Right lobe of liver (tissue), 6 donors: ENCODE measurements around the gene SLC22A23. TPM values are rescaled to one million over a fixed set of nuclear protein-coding genes. Genes with fewer than 3 reads are reported as not detected.

Source experiments
- ATAC-seq, 4 donors: fragments of 200-7000 bp; cut with Tn5 transposase; one replicate each; pipeline ENCODE4 v1.9.1; 2020; ENCODE audit warnings: mild to moderate bottlenecking in 4 of 4, moderate library complexity in 4 of 4
- DNase-seq, 3 donors: peaks; one replicate each; pipeline ENCODE4 v3.0.0-alpha.2; 2020
- H3K27ac ChIP-seq, 3 donors: fragments of 200-600 bp; one replicate each; pipeline ENCODE4 v1.8.0; 2022
- H3K27me3 ChIP-seq, 2 donors: fragments of 200-600 bp; one replicate each; pipeline ENCODE4 v1.8.0; 2022
- H3K36me3 ChIP-seq, 4 donors: fragments of 200-600 bp; sonication (generic) in 1 of 4; one replicate each; pipeline versions ENCODE4 v1.5.1 to v1.8.0; 2017 to 2022; ENCODE audit warnings: control low read depth in 1 of 4
- H3K4me1 ChIP-seq, 4 donors: fragments of 200-600 bp; sonication (generic) in 1 of 4; one replicate each; pipeline versions ENCODE4 v1.5.1 to v1.8.0; 2017 to 2022; ENCODE audit warnings: control low read depth in 1 of 4
- H3K4me3 ChIP-seq, 3 donors: fragments of 200-600 bp; one replicate each; pipeline ENCODE4 v1.8.0; 2022
- H3K9me3 ChIP-seq, 4 donors: fragments of 200-600 bp; sonication (generic) in 1 of 4; one replicate each; pipeline versions ENCODE4 v1.5.1 to v1.8.0; 2017 to 2022; ENCODE audit warnings: control low read depth in 1 of 4
- POLR2A ChIP-seq: fragments of 450-650 bp; IDR thresholded peaks from one replicate; pipeline ENCODE4 v1.6.1; 2017; ENCODE audit warnings: antibody characterized with exemption, mild to moderate bottlenecking
- WGBS: methylation state at CpG from one replicate; pipeline ENCODE4 v1.1.6; 2018; ENCODE audit warnings: low coverage, low lambda C conversion rate; ENCODE audit not compliant: insufficient coverage; ENCODE audit errors: missing lambda C conversion rate; 5-methylcytosine and 5-hydroxymethylcytosine counted together
- intact Hi-C, 2 donors: fragments of 100-400 bp; cut with DNase I; formaldehyde crosslinking; loops; one replicate each; pipeline versions ENCODE4 v1.11.2 to v1.14.1; 2022
- total RNA-seq, 6 experiments: library from RNA; depleted of rRNA in 2 of 6; stranded (reverse); fragments of >200 nt in 2 of 6; fragmentation: NEBNext Ultra II Directional in 3 of 6; extraction: Animal tissue kit (Norgen Biotek cat#: 25700) in 3 of 6; gene quantifications; one replicate each; pipeline versions ENCODE4 v1.1.0 to v1.2.4, GENCODE V29; 2016 to 2023
- TF ChIP-seq, protein P1 (sequence below), 4 donors: fragments of 200-600 bp in 3 of 4; fragments of 450-650 bp in 1 of 4; IDR thresholded peaks; one replicate each; pipeline versions ENCODE4 v1.5.1 to v1.8.0; 2016 to 2022; ENCODE audit warnings: antibody characterized with exemption in 4 of 4, mild to moderate bottlenecking in 2 of 4
- donor health status: DM: no; HTN: yes; CAD: no.
- donor health status: DM: no; HTN: no; CAD: no.
- donor health status: DM: no; HTN: no; CAD: no.
- donor health status: DM: no; HTN: yes; CAD: no.
- donor health status: DM: no; HTN: yes; CAD: no.

The SLC22A23 gene
- total RNA-seq, 6 experiments from 2014 or later, result 11.7 to 27.6 (median 16.3) TPM

DNA sequence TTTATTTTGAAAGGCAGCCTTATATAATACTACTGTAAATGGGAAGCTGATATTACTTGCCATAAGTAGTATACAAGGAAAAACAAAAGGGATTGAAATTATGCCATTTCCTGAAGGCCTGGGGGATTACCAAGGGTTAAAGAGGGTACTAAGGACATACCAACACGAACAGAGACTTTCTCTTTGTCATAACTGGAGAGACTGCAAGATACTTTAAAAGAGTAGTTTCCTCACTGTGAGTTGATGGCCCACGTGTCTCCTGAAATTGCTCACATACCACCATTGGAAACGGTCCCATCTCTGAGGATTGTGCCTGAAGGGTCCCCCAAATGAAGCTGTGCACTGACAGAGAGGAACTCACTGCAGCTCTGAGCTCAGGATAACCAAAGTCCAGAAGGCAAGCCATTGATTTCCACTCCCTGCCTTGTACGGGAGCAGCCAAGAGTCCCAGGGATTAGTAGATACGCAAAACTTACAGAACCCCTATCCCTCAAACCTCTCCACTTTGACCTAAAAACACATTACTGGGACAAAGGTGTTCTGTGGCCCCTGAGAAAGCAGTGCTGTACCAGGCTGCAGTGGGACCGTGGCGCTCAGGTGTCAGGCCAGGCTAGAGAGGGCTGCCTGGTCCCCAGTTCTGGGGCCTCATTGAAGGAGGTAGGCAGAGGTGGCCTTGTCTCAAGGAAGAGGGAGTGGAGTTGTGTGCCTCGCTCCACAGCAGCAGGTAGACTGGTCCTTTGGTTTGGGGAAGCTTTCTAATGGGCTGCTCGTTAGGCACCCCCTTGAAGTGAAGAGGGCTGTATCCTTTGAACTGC is 182.9 kb downstream of the SLC22A23 start:
- Histone ChIP-seq H3K4me1 (no peaks in the 10 kb centered on the region), H3K36me3 (peaks cover 0 to 46% (median 13%) of the 10 kb centered on the region in 4 donors), H3K4me3 (no peak overlapping the region), H3K27me3 (no peaks in the 10 kb centered on the region), H3K9me3 (no peaks in the 10 kb centered on the region), H3K27ac (no peak overlapping the region)
- TF ChIP-seq, protein P1, sequence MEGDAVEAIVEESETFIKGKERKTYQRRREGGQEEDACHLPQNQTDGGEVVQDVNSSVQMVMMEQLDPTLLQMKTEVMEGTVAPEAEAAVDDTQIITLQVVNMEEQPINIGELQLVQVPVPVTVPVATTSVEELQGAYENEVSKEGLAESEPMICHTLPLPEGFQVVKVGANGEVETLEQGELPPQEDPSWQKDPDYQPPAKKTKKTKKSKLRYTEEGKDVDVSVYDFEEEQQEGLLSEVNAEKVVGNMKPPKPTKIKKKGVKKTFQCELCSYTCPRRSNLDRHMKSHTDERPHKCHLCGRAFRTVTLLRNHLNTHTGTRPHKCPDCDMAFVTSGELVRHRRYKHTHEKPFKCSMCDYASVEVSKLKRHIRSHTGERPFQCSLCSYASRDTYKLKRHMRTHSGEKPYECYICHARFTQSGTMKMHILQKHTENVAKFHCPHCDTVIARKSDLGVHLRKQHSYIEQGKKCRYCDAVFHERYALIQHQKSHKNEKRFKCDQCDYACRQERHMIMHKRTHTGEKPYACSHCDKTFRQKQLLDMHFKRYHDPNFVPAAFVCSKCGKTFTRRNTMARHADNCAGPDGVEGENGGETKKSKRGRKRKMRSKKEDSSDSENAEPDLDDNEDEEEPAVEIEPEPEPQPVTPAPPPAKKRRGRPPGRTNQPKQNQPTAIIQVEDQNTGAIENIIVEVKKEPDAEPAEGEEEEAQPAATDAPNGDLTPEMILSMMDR (IDR thresholded peaks at IDR 0.05), result no peak
- TF ChIP-seq POLR2A, result no peak
- 37% methylated on average over 5 of the region's 9 CpGs for WGBS
- ATAC-seq, result peak in 1 of 4 donors; percentile 38
- intact Hi-C loops, result no loop called here
- no peak for DNase-seq

DNA sequence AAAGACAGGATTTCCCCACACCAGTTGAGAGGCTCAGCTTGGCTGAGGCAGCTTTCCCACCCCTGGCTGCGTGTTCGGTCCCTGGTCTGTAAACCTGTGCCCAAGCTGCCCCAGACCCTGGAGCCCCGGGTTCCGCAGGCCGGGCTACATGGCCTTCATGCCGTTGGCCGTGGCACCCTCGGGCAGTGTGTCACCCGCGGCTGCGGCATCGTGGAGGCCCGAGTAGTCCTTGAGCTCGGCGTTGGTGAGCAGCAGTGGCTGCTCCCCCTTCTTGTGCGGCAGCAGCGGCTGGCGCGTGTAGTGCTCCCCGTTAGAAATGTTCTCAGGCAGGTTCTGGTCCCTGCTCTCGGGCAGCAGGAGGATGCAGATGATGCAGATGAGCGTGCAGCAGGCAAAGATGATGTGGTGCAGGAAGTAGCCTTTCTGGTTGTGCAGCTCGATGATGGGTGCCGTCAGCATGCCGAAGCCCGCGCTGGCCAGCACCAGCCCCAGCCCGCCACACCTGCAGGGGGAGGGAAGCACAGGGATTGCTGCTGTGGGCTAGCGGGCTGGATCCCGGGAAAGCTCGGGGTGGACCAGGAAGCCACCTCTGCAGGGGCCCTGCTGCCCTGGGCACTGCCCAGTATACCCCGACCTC is 183.8 kb downstream of the SLC22A23 start:
- Histone ChIP-seq H3K27me3 (no peaks in the 10 kb centered on the region), H3K4me1 (no peaks in the 10 kb centered on the region), H3K9me3 (no peaks in the 10 kb centered on the region), H3K36me3 (peaks cover 0 to 40% (median 13%) of the 10 kb centered on the region in 4 donors), H3K27ac (no peak overlapping the region), H3K4me3 (no peak overlapping the region)
- DNase-seq, result no peak
- TF ChIP-seq, protein P1 (IDR thresholded peaks at IDR 0.05), result no peak
- TF ChIP-seq POLR2A, result no peak
- 89% methylated on average over 17 of the region's 32 CpGs for WGBS
- no peak for ATAC-seq
- intact Hi-C loops, result no loop called here

DNA sequence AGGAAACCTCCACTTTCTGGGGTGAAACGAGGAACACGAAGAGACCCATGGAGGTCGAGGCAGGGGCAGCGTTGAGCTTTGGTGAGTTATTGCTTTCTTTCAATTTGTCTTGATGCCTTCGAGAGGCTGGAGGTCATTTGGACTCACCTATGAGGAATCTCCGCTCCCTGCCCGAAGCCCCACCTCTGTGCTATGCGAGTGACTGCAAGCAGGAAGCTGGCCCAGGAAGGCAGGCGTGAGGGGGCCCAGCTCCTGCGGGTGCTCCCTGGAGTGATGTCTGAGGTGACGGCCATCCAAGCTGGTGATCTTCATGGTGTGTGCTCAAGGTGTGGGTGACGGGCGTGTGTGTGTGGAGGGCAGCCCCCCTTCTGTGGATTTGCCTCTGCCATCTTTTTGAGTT is 185.1 kb downstream of the SLC22A23 start:
- WGBS, result 93% methylated on average over 5 of the region's 13 CpGs

DNA sequence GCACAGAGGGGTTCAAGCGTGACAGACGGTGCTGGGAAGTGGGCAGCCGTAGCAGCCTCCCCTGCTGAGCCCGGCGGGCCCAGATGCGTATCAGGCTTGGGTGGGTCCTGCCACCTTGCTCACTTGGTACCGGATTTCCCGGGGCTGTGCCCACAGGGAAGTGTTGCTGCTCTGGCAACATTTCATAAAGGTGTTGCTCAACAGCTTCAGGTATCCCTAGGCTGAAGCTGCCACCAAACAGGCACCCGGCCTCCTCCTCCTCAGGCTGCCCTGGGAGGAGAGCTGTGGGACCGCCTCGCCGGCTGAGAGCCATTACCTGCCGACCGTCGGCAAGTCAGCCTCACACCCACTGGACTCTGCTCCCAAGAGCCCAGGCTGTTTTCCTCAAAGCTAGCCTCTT is 186.6 kb downstream of the SLC22A23 start:
- intact Hi-C loops, result no loop called here
- H3K4me1 ChIP-seq, result no peaks in the 10 kb centered on the region
- H3K36me3 ChIP-seq, result peaks cover 0 to 33% (median 13%) of the 10 kb centered on the region in 4 donors
- H3K27me3 ChIP-seq, result no peaks in the 10 kb centered on the region
- H3K27ac ChIP-seq, result no peak overlapping the region
- WGBS, result 40% methylated on average over 1 of the region's 15 CpGs
- TF ChIP-seq POLR2A, result no peak
- TF ChIP-seq, protein P1 (IDR thresholded peaks at IDR 0.05), result no peak
- ATAC-seq (peak; percentile 26 to 61 (median 48)), DNase-seq (no peak)
- no peak overlapping the region for H3K4me3 ChIP-seq
- no peaks in the 10 kb centered on the region for H3K9me3 ChIP-seq

More for the DNA sequence above, 185.1 kb downstream of the SLC22A23 start:
- H3K4me3 ChIP-seq, result no peak overlapping the region
- DNase-seq (no peak), ATAC-seq (no peak)
- no peaks in the 10 kb centered on the region for H3K4me1 ChIP-seq
- no peak overlapping the region for H3K27ac ChIP-seq
- no peaks in the 10 kb centered on the region for H3K27me3 ChIP-seq
- H3K36me3 ChIP-seq, result peaks cover 0 to 33% (median 13%) of the 10 kb centered on the region in 4 donors
- TF ChIP-seq, protein P1 (IDR thresholded peaks at IDR 0.05), result no peak
- no peak for TF ChIP-seq POLR2A
- no peaks in the 10 kb centered on the region for H3K9me3 ChIP-seq
- intact Hi-C loops, result no loop called here
